HepG2 (cell line): Measurements from ENCODE around the gene RPL22L1. TPM values are rescaled to one million over a fixed set of nuclear protein-coding genes. Genes with fewer than 3 reads are reported as not detected.

Experiments used
- CEBPB ChIP-seq: IDR thresholded peaks from 2 replicates; pipeline ENCODE4 v1.6.1; 2011; ENCODE audit warnings: low read depth, low read length, improper control_type of control experiment, borderline replicate concordance
- DR1 ChIP-seq: sonication (generic); formaldehyde crosslinking; IDR thresholded peaks from 2 replicates; pipeline ENCODE4 v1.8.0; 2021; ENCODE audit warnings: mild to moderate bottlenecking, missing genetic modification reagents, inconsistent platforms
- FOXK2 ChIP-seq: fragments of 450-650 bp; IDR thresholded peaks from 2 replicates; pipeline ENCODE4 v1.6.1; 2016
- MYC ChIP-seq: sonication (generic); formaldehyde crosslinking; IDR thresholded peaks from 2 replicates; pipeline ENCODE4 v1.9.0; 2021; ENCODE audit warnings: missing genetic modification reagents, borderline replicate concordance
- NR3C1 ChIP-seq: sonication (generic); formaldehyde crosslinking; IDR thresholded peaks from 2 replicates; pipeline ENCODE4 v1.4.0; 2020; ENCODE audit warnings: missing genetic modification reagents
- PAWR ChIP-seq: sonication (generic); formaldehyde crosslinking; IDR thresholded peaks from 2 replicates; pipeline ENCODE4 v1.4.0; 2020; ENCODE audit warnings: missing genetic modification reagents, mild to moderate bottlenecking, borderline replicate concordance
- PBX3 ChIP-seq: sonication (generic); formaldehyde crosslinking; IDR thresholded peaks from 2 replicates; pipeline ENCODE4 v1.8.1; 2023; ENCODE audit warnings: missing genetic modification reagents, inconsistent platforms, borderline replicate concordance
- PRPF4 ChIP-seq: fragments of 200-400 bp; formaldehyde crosslinking; IDR thresholded peaks from 2 replicates; pipeline ENCODE4 v1.6.1; 2016; ENCODE audit warnings: low read length, low read depth; ENCODE audit not compliant: poor library complexity, severe bottlenecking
- RBM22 ChIP-seq: fragments of 200-400 bp; formaldehyde crosslinking; optimal IDR thresholded peaks from 2 replicates; pipeline ENCODE3; 2017; ENCODE audit warnings: mild to moderate bottlenecking, low read length, moderate library complexity
- SAFB2 ChIP-seq: sonication (generic); formaldehyde crosslinking; IDR thresholded peaks from 2 replicates; pipeline ENCODE4 v1.5.1; 2020; ENCODE audit warnings: missing genetic modification reagents, low read depth, mild to moderate bottlenecking, borderline replicate concordance
- SIX1 ChIP-seq: sonication (generic); formaldehyde crosslinking; IDR thresholded peaks from 2 replicates; pipeline ENCODE4 v1.4.0; 2020; ENCODE audit warnings: missing genetic modification reagents, borderline replicate concordance
- SMAD3 ChIP-seq: sonication (generic); formaldehyde crosslinking; IDR thresholded peaks from 2 replicates; pipeline ENCODE4 v1.4.0; 2020; ENCODE audit warnings: missing genetic modification reagents
- SMYD3 ChIP-seq: sonication (generic); formaldehyde crosslinking; IDR thresholded peaks from 2 replicates; pipeline ENCODE4 v1.8.1; 2023; ENCODE audit warnings: mild to moderate bottlenecking, missing genetic modification reagents
- SP5 ChIP-seq: IDR thresholded peaks from 2 replicates; pipeline ENCODE4 v1.6.1; 2016; ENCODE audit warnings: low read depth, borderline replicate concordance
- TBX3 ChIP-seq: fragments of 450-650 bp; IDR thresholded peaks from 2 replicates; pipeline ENCODE4 v1.6.1; 2017; ENCODE audit warnings: antibody characterized with exemption, mild to moderate bottlenecking, inconsistent platforms, borderline replicate concordance
- TRIM24 ChIP-seq: sonication (generic); formaldehyde crosslinking; IDR thresholded peaks from 2 replicates; pipeline ENCODE4 v1.8.0; 2022; ENCODE audit warnings: mild to moderate bottlenecking, missing genetic modification reagents
- ZBED4 ChIP-seq: sonication (generic); formaldehyde crosslinking; IDR thresholded peaks from 2 replicates; pipeline ENCODE4 v1.4.0; 2020; ENCODE audit warnings: missing genetic modification reagents, borderline replicate concordance
- ZNF205 ChIP-seq: IDR thresholded peaks from 2 replicates; pipeline ENCODE4 v1.6.1; 2018; ENCODE audit warnings: missing biosample characterization, missing genetic modification reagents
- ZNF274 ChIP-seq: sonication (generic); formaldehyde crosslinking; IDR thresholded peaks from 2 replicates; pipeline ENCODE4 v1.5.1; 2020; ENCODE audit warnings: mild to moderate bottlenecking, missing genetic modification reagents
- ZNF317 ChIP-seq: sonication (generic); formaldehyde crosslinking; IDR thresholded peaks from 2 replicates; pipeline ENCODE4 v1.5.0; 2020; ENCODE audit warnings: mild to moderate bottlenecking, missing genetic modification reagents
- ZNF775 ChIP-seq: sonication (generic); formaldehyde crosslinking; IDR thresholded peaks from 2 replicates; pipeline ENCODE4 v1.4.0; 2020; ENCODE audit warnings: missing genetic modification reagents, mild to moderate bottlenecking, moderate library complexity, borderline replicate concordance
- ZSCAN9 ChIP-seq: IDR thresholded peaks from 2 replicates; pipeline ENCODE4 v1.6.1; 2016; ENCODE audit warnings: borderline replicate concordance
- polyA plus RNA-seq, 8 experiments: library from polyadenylated mRNA; depleted of rRNA in 3 of 8; stranded (reverse) in 7 of 8; unstranded in 1 of 8; fragments of >200 nt; fragmentation: Illumina TruSeq in 4 of 8; extraction: Trizol in 4 of 8; gene quantifications; 2 replicates each; pipeline versions ENCODE4 v1.2.1 to v1.2.3, GENCODE V29; 2011 to 2016; ENCODE audit warnings: low read depth in 4 of 8, missing spikeins in 1 of 8, mixed read lengths in 1 of 8; ENCODE audit not compliant: insufficient read depth in 1 of 8
- total RNA-seq, 5 experiments: library from RNA; depleted of rRNA; stranded (reverse); fragments of >200 nt; fragmentation: Illumina TruSeq; extraction: Trizol; gene quantifications; 2 replicates each; pipeline ENCODE4 v1.2.3, GENCODE V29; 2016; ENCODE audit warnings: low read depth in 1 of 5
- TF ChIP-seq, protein P1 (sequence below): sonication (generic); formaldehyde crosslinking; IDR thresholded peaks from 2 replicates; pipeline ENCODE4 v1.4.0; 2020; ENCODE audit warnings: mild to moderate bottlenecking, missing genetic modification reagents
- TF ChIP-seq, protein P2 (sequence below): sonication (generic); formaldehyde crosslinking; IDR thresholded peaks from 2 replicates; pipeline ENCODE4 v1.4.0; 2020; ENCODE audit warnings: mild to moderate bottlenecking, low read depth, missing genetic modification reagents

RPL22L1 gene
- total and polyA plus RNA-seq, 2 of the 13 experiments (the other 11 are each of a cell fraction or from before 2014, with no cell fraction given) = 42.7 to 152 TPM

GRCh38 chr3:170869645-170870593, at the start of gene RPL22L1 (continued):
- TF ChIP-seq SIX1 (CRISPR knock-in tag) = peak; percentile 38; the same call in 1 of the 2 replicates
- TF ChIP-seq ZNF317 (CRISPR knock-in tag) = peak; percentile 73; the same call in 1 of the 2 replicates
- no peak for TF ChIP-seq TRIM24 (CRISPR knock-in tag)
- TF ChIP-seq, protein P1, sequence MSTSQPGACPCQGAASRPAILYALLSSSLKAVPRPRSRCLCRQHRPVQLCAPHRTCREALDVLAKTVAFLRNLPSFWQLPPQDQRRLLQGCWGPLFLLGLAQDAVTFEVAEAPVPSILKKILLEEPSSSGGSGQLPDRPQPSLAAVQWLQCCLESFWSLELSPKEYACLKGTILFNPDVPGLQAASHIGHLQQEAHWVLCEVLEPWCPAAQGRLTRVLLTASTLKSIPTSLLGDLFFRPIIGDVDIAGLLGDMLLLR (CRISPR knock-in tag) = 0 out of 2 replicates have a peak, but pooled peaks have one; percentile 24
- TF ChIP-seq ZNF274 (CRISPR knock-in tag) = no peak
- no peak for TF ChIP-seq NR3C1 (CRISPR knock-in tag)
- peak; percentile 88 for TF ChIP-seq RBM22
- TF ChIP-seq SAFB2 = no peak; the same call in 1 of the 2 replicates
- no peak for TF ChIP-seq CEBPB
- no peak for TF ChIP-seq PBX3 (CRISPR knock-in tag)
- peak; percentile 99 for TF ChIP-seq DR1
- peak; percentile 57; the same call in 1 of the 2 replicates for TF ChIP-seq ZNF205 (CRISPR knock-in tag)
- peak; percentile 93 for TF ChIP-seq SMYD3 (CRISPR knock-in tag)
- no peak for TF ChIP-seq ZBED4
- no peak for TF ChIP-seq FOXK2
- TF ChIP-seq SP5 (CRISPR knock-in tag) = peak; percentile 53; the same call in 1 of the 2 replicates
- no peak for TF ChIP-seq PRPF4
- no peak for TF ChIP-seq TBX3
- TF ChIP-seq, protein P2, sequence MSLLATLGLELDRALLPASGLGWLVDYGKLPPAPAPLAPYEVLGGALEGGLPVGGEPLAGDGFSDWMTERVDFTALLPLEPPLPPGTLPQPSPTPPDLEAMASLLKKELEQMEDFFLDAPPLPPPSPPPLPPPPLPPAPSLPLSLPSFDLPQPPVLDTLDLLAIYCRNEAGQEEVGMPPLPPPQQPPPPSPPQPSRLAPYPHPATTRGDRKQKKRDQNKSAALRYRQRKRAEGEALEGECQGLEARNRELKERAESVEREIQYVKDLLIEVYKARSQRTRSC = no peak
- TF ChIP-seq MYC = peak; percentile 97
- 0 out of 2 replicates have a peak, but pooled peaks have one; percentile 37 for TF ChIP-seq SMAD3 (CRISPR knock-in tag)
- TF ChIP-seq PAWR (CRISPR knock-in tag) = no peak
- no peak; the same call in 1 of the 2 replicates for TF ChIP-seq ZSCAN9 (CRISPR knock-in tag)
- TF ChIP-seq ZNF775 = peak; percentile 59; the same call in 1 of the 2 replicates
